Naive B cell (primary cell): ENCODE data around the gene CXADR. TPM values are rescaled to one million over a fixed set of nuclear protein-coding genes. Genes with fewer than 3 reads are reported as not detected.
A peak's percentile ranks its signal among the peaks of the same experiment; 100 is the strongest.

Source experiments
- ATAC-seq, 2 donors: fragments of 150-1000 bp; cut with Tn5 transposase; 2 replicates each; pipeline ENCODE4 v1.10.0; 2021; ENCODE audit warnings: low read depth in 2 of 2, mild to moderate bottlenecking in 2 of 2, moderate library complexity in 2 of 2
- DNase-seq: peaks from one replicate; pipeline ENCODE4 v3.0.0; 2022
- H3K27ac Mint-ChIP-seq, 6 donors: one replicate each; pipeline ENCODE4 v1.8.0; 2020 to 2022; ENCODE audit warnings: mild to moderate bottlenecking in 6 of 6, mixed read lengths in 6 of 6, moderate library complexity in 5 of 6, inconsistent platforms in 2 of 6
- H3K27me3 Mint-ChIP-seq, 3 donors: one replicate each; pipeline ENCODE4 v1.8.0; 2021 to 2022; ENCODE audit warnings: mixed read lengths in 3 of 3, mild to moderate bottlenecking in 1 of 3
- H3K36me3 Mint-ChIP-seq, 2 donors: one replicate each; pipeline ENCODE4 v1.8.0; 2020 to 2022; ENCODE audit warnings: mixed read lengths in 2 of 2, inconsistent platforms in 1 of 2, mild to moderate bottlenecking in 1 of 2
- H3K4me1 Mint-ChIP-seq, 3 donors: one replicate each; pipeline ENCODE4 v1.8.0; 2020 to 2022; ENCODE audit warnings: mixed read lengths in 3 of 3, inconsistent platforms in 1 of 3, mild to moderate bottlenecking in 1 of 3, moderate library complexity in 1 of 3
- H3K4me3 Mint-ChIP-seq, 8 donors: one replicate each; pipeline ENCODE4 v1.8.0; 2020 to 2022; ENCODE audit warnings: mild to moderate bottlenecking in 8 of 8, mixed read lengths in 8 of 8, moderate library complexity in 8 of 8, inconsistent platforms in 2 of 8
- H3K9me3 Mint-ChIP-seq, 7 donors: one replicate each; pipeline ENCODE4 v1.8.0; 2020 to 2022; ENCODE audit warnings: mixed read lengths in 7 of 7, mild to moderate bottlenecking in 5 of 7, inconsistent platforms in 2 of 7, moderate library complexity in 1 of 7
- polyA plus RNA-seq, 6 donors: library from polyadenylated mRNA; unstranded; fragments of 300-500 nt; fragmentation: Illumina TruSeq; gene quantifications; one replicate each; pipeline ENCODE4 v1.2.3, GENCODE V29; 2021; ENCODE audit warnings: low read depth in 6 of 6

Gene CXADR
- polyA plus RNA-seq, 6 donors from 2014 or later, result not detected

- Mint-ChIP-seq H3K4me1 (no peaks in the 10 kb centered on the region), H3K27me3 (peaks cover 6 to 29% (median 17%) of the 10 kb centered on the region in 3 donors), H3K36me3 (no peaks in the 10 kb centered on the region), H3K27ac (no peak overlapping the region), H3K4me3 (no peak overlapping the region), H3K9me3 (no peaks in the 10 kb centered on the region)
- ATAC-seq (no peak), DNase-seq (no peak)
These were observed 57.9 kb downstream of the CXADR start for GRCh38 chr21:17570786-17571185.

- no peak overlapping the region for H3K4me3 Mint-ChIP-seq
- H3K4me1 Mint-ChIP-seq, result no peaks in the 10 kb centered on the region
- H3K27ac Mint-ChIP-seq, result no peak overlapping the region
- no peaks in the 10 kb centered on the region for H3K9me3 Mint-ChIP-seq
- peaks cover 6 to 29% (median 17%) of the 10 kb centered on the region in 3 donors for H3K27me3 Mint-ChIP-seq
- H3K36me3 Mint-ChIP-seq, result no peaks in the 10 kb centered on the region
- no peak for DNase-seq
- no peak for ATAC-seq
These were observed 59.6 kb downstream of the CXADR start for GRCh38 chr21:17572431-17572830.

GRCh38 chr21:17575076-17575475, 62.2 kb downstream of the CXADR start:
- ATAC-seq (no peak), DNase-seq (no peak)
- Mint-ChIP-seq H3K36me3 (no peaks in the 10 kb centered on the region), H3K4me1 (no peaks in the 10 kb centered on the region), H3K9me3 (no peaks in the 10 kb centered on the region), H3K4me3 (no peak overlapping the region), H3K27ac (peak overlapping the region in 1 of 6 donors; percentile 11), H3K27me3 (peaks cover 6 to 33% (median 14%) of the 10 kb centered on the region in 3 donors)

- DNase-seq (no peak), ATAC-seq (no peak)
- H3K27me3 Mint-ChIP-seq, result peaks cover 6 to 28% (median 11%) of the 10 kb centered on the region in 3 donors
These were observed 63.4 kb downstream of the CXADR start for GRCh38 chr21:17576080-17576835.

GRCh38 chr21:17577701-17578100, 64.9 kb downstream of the CXADR start:
- Mint-ChIP-seq H3K27me3 (peaks cover 11 to 25% (median 15%) of the 10 kb centered on the region in 3 donors), H3K9me3 (no peaks in the 10 kb centered on the region), H3K27ac (no peak overlapping the region), H3K4me1 (no peaks in the 10 kb centered on the region), H3K4me3 (no peak overlapping the region), H3K36me3 (no peaks in the 10 kb centered on the region)
- DNase-seq, result no peak
- no peak for ATAC-seq

More at GRCh38 chr21:17576080-17576835, 63.4 kb downstream of the CXADR start:
- H3K4me3 Mint-ChIP-seq, result no peak overlapping the region
- H3K36me3 Mint-ChIP-seq, result no peaks in the 10 kb centered on the region
- H3K27ac Mint-ChIP-seq, result no peak overlapping the region
- H3K4me1 Mint-ChIP-seq, result no peaks in the 10 kb centered on the region
- H3K9me3 Mint-ChIP-seq, result no peaks in the 10 kb centered on the region

- Mint-ChIP-seq H3K27ac (no peak overlapping the region), H3K4me1 (no peaks in the 10 kb centered on the region), H3K36me3 (no peaks in the 10 kb centered on the region), H3K9me3 (no peaks in the 10 kb centered on the region), H3K27me3 (peaks cover 7 to 20% (median 12%) of the 10 kb centered on the region in 3 donors), H3K4me3 (peak overlapping the region in 1 of 8 donors; percentile 34)
- ATAC-seq (no peak), DNase-seq (no peak)
These were observed 65.3 kb downstream of the CXADR start for GRCh38 chr21:17578162-17578561.

GRCh38 chr21:17578876-17579275, 66.0 kb downstream of the CXADR start:
- Mint-ChIP-seq H3K4me1 (no peaks in the 10 kb centered on the region), H3K9me3 (no peaks in the 10 kb centered on the region), H3K27ac (no peak overlapping the region), H3K36me3 (no peaks in the 10 kb centered on the region), H3K4me3 (no peak overlapping the region), H3K27me3 (peaks cover 7 to 18% (median 11%) of the 10 kb centered on the region in 3 donors)
- no peak for DNase-seq
- ATAC-seq, result no peak

- H3K4me3 Mint-ChIP-seq, result no peak overlapping the region
- H3K9me3 Mint-ChIP-seq, result no peaks in the 10 kb centered on the region
- H3K4me1 Mint-ChIP-seq, result no peaks in the 10 kb centered on the region
- H3K27ac Mint-ChIP-seq, result no peak overlapping the region
- H3K27me3 Mint-ChIP-seq, result peaks cover 5 to 10% (median 8%) of the 10 kb centered on the region in 3 donors
- ATAC-seq, result no peak
- no peaks in the 10 kb centered on the region for H3K36me3 Mint-ChIP-seq
- no peak for DNase-seq
These were observed 67.5 kb downstream of the CXADR start for GRCh38 chr21:17580319-17580718.

GRCh38 chr21:17583898-17584297, 71.1 kb downstream of the CXADR start:
- no peak overlapping the region for H3K4me3 Mint-ChIP-seq
- ATAC-seq (no peak), DNase-seq (no peak)
- H3K36me3 Mint-ChIP-seq, result no peaks in the 10 kb centered on the region
- no peaks in the 10 kb centered on the region for H3K4me1 Mint-ChIP-seq
- H3K9me3 Mint-ChIP-seq, result peaks cover 0 to 2% (median 0%) of the 10 kb centered on the region in 7 donors
- peaks cover 4 to 10% (median 5%) of the 10 kb centered on the region in 3 donors for H3K27me3 Mint-ChIP-seq
- no peak overlapping the region for H3K27ac Mint-ChIP-seq

GRCh38 chr21:17585875-17586450, 73.1 kb downstream of the CXADR start:
- H3K9me3 Mint-ChIP-seq, result peaks cover 0 to 2% (median 0%) of the 10 kb centered on the region in 7 donors
- H3K4me1 Mint-ChIP-seq, result no peaks in the 10 kb centered on the region
- H3K36me3 Mint-ChIP-seq, result no peaks in the 10 kb centered on the region
- no peak for ATAC-seq
- H3K27me3 Mint-ChIP-seq, result peaks cover 0 to 10% (median 5%) of the 10 kb centered on the region in 3 donors
- DNase-seq, result peak; percentile 3
- no peak overlapping the region for H3K27ac Mint-ChIP-seq
- H3K4me3 Mint-ChIP-seq, result no peak overlapping the region

GRCh38 chr21:17590430-17590829, 77.6 kb downstream of the CXADR start:
- no peaks in the 10 kb centered on the region for H3K27me3 Mint-ChIP-seq
- ATAC-seq, result no peak
- H3K27ac Mint-ChIP-seq, result no peak overlapping the region
- H3K9me3 Mint-ChIP-seq, result peaks cover 0 to 2% (median 0%) of the 10 kb centered on the region in 7 donors
- no peak overlapping the region for H3K4me3 Mint-ChIP-seq
- peaks cover 9 to 24% of the 10 kb centered on the region in 2 donors for H3K36me3 Mint-ChIP-seq
- DNase-seq, result no peak
- H3K4me1 Mint-ChIP-seq, result no peaks in the 10 kb centered on the region

GRCh38 chr21:17597680-17598079, 84.8 kb downstream of the CXADR start:
- Mint-ChIP-seq H3K4me1 (peaks cover 0 to 6% (median 0%) of the 10 kb centered on the region in 3 donors), H3K9me3 (no peaks in the 10 kb centered on the region), H3K27ac (peak overlapping the region in 1 of 6 donors; percentile 21), H3K27me3 (no peaks in the 10 kb centered on the region), H3K4me3 (no peak overlapping the region), H3K36me3 (peaks cover 9 to 25% of the 10 kb centered on the region in 2 donors)
- DNase-seq, result no peak
- no peak for ATAC-seq

- Mint-ChIP-seq H3K4me3 (no peak overlapping the region), H3K27ac (no peak overlapping the region), H3K9me3 (no peaks in the 10 kb centered on the region), H3K27me3 (no peaks in the 10 kb centered on the region), H3K4me1 (peaks cover 0 to 6% (median 0%) of the 10 kb centered on the region in 3 donors), H3K36me3 (peaks cover 14 to 27% of the 10 kb centered on the region in 2 donors)
- DNase-seq, result no peak
- peak in 1 of 2 donors; percentile 37 for ATAC-seq
These were observed 85.6 kb downstream of the CXADR start for GRCh38 chr21:17598437-17598836.

- peaks cover 0 to 6% (median 0%) of the 10 kb centered on the region in 3 donors for H3K4me1 Mint-ChIP-seq
- no peak for ATAC-seq
- no peak overlapping the region for H3K27ac Mint-ChIP-seq
These were observed 90.0 kb downstream of the CXADR start for GRCh38 chr21:17602874-17603273.

More at GRCh38 chr21:17602874-17603273, 90.0 kb downstream of the CXADR start:
- no peak overlapping the region for H3K4me3 Mint-ChIP-seq
- no peak for DNase-seq
- no peaks in the 10 kb centered on the region for H3K27me3 Mint-ChIP-seq
- peaks cover 10 to 26% of the 10 kb centered on the region in 2 donors for H3K36me3 Mint-ChIP-seq
- no peaks in the 10 kb centered on the region for H3K9me3 Mint-ChIP-seq
